PFSK-1 (cell line): ENCODE results near the gene PDE3A.

ENCODE experiments used
- FOXP2 ChIP-seq: optimal IDR thresholded peaks from 2 replicates; pipeline ENCODE3; 2011; ENCODE audit warnings: borderline replicate concordance, control low read depth, inconsistent platforms; ENCODE audit not compliant: insufficient read depth; ENCODE audit errors: extremely low read length, extremely low read depth
- POLR2AphosphoS5 ChIP-seq: IDR thresholded peaks from 2 replicates; pipeline ENCODE4 v1.6.1; 2012; ENCODE audit warnings: low read depth, mild to moderate bottlenecking, control low read depth, low read length, moderate library complexity
- SIN3A ChIP-seq: IDR thresholded peaks from 2 replicates; pipeline ENCODE4 v1.6.1; 2012; ENCODE audit warnings: mild to moderate bottlenecking, low read length, moderate library complexity, borderline replicate concordance; ENCODE audit not compliant: insufficient read depth
- TAF1 ChIP-seq: IDR thresholded peaks from 2 replicates; pipeline ENCODE4 v1.6.1; 2012; ENCODE audit warnings: low read length, control low read depth, borderline replicate concordance; ENCODE audit not compliant: insufficient read depth
- TF ChIP-seq, protein P1 (sequence below), 2 experiments: IDR thresholded peaks; 2 replicates each; pipeline versions ENCODE4 v1.6.1 to v1.8.0; 2011 to 2012; ENCODE audit warnings: low read depth in 2 of 2, low read length in 2 of 2, control low read depth in 1 of 2, inconsistent platforms in 1 of 2, mild to moderate bottlenecking in 1 of 2, moderate library complexity in 1 of 2; ENCODE audit not compliant: insufficient read depth in 1 of 2

Gene PDE3A

DNA sequence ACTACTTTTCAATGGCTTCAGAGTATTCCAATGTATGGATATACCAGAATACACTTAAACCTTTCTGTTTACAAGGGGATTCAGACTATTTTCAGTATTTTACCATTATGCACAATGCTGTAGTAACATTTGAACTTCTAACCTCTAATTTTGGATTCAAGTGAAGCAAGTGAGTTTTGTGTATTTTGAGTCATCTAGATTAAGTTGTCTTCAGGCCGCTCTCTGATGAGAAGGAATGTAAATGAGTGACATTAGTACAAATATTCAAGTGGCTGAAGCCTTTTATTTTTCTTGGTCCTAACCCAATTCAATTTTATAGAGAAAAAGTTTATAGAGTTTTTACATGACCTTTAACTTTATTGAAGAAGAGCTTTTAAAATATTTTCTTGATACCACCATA, 125.6 kb downstream of the PDE3A start:
- TF ChIP-seq TAF1: no peak
- TF ChIP-seq SIN3A: no peak
- no peak for TF ChIP-seq POLR2AphosphoS5
- TF ChIP-seq, protein P1, sequence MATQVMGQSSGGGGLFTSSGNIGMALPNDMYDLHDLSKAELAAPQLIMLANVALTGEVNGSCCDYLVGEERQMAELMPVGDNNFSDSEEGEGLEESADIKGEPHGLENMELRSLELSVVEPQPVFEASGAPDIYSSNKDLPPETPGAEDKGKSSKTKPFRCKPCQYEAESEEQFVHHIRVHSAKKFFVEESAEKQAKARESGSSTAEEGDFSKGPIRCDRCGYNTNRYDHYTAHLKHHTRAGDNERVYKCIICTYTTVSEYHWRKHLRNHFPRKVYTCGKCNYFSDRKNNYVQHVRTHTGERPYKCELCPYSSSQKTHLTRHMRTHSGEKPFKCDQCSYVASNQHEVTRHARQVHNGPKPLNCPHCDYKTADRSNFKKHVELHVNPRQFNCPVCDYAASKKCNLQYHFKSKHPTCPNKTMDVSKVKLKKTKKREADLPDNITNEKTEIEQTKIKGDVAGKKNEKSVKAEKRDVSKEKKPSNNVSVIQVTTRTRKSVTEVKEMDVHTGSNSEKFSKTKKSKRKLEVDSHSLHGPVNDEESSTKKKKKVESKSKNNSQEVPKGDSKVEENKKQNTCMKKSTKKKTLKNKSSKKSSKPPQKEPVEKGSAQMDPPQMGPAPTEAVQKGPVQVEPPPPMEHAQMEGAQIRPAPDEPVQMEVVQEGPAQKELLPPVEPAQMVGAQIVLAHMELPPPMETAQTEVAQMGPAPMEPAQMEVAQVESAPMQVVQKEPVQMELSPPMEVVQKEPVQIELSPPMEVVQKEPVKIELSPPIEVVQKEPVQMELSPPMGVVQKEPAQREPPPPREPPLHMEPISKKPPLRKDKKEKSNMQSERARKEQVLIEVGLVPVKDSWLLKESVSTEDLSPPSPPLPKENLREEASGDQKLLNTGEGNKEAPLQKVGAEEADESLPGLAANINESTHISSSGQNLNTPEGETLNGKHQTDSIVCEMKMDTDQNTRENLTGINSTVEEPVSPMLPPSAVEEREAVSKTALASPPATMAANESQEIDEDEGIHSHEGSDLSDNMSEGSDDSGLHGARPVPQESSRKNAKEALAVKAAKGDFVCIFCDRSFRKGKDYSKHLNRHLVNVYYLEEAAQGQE (IDR thresholded peaks at IDR 0.05; ENCODE audit: insufficient read depth in 1 of 2, low read depth in 2 of 2, low read length in 2 of 2): no peak
- no peak for TF ChIP-seq FOXP2

GRCh38 chr12:20494851-20495250, 126.5 kb downstream of the PDE3A start:
- TF ChIP-seq SIN3A: no peak
- TF ChIP-seq, protein P1 (IDR thresholded peaks at IDR 0.05; ENCODE audit: insufficient read depth in 1 of 2, low read depth in 2 of 2, low read length in 2 of 2): no peak
- no peak for TF ChIP-seq FOXP2
- TF ChIP-seq TAF1: no peak
- no peak for TF ChIP-seq POLR2AphosphoS5

GRCh38 chr12:20495997-20496396, 127.7 kb downstream of the PDE3A start:
- no peak for TF ChIP-seq FOXP2
- no peak for TF ChIP-seq POLR2AphosphoS5
- no peak for TF ChIP-seq SIN3A
- TF ChIP-seq, protein P1 (IDR thresholded peaks at IDR 0.05; ENCODE audit: insufficient read depth in 1 of 2, low read depth in 2 of 2, low read length in 2 of 2): no peak
- TF ChIP-seq TAF1: no peak

DNA sequence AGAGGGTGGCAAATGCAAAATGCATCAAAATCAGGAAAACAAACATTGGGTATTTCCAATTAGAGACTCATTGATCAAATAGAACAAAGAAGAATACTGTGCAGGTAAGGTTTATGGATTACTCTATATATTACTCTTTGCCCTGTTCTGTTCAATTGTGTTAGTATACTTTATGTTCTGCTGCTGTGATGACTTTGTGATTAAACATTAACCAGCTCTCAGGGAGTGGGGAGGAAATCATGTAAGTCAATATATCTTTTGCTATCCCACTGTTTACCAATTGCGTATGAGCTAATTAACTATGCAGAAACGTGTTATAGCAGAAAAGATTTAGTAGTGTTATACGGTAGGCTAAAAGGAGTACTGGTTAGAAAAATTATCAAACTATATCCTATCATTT, 129.4 kb downstream of the PDE3A start:
- no peak for TF ChIP-seq POLR2AphosphoS5
- no peak for TF ChIP-seq TAF1
- TF ChIP-seq, protein P1 (IDR thresholded peaks at IDR 0.05; ENCODE audit: insufficient read depth in 1 of 2, low read depth in 2 of 2, low read length in 2 of 2): no peak
- no peak for TF ChIP-seq FOXP2
- no peak for TF ChIP-seq SIN3A

DNA sequence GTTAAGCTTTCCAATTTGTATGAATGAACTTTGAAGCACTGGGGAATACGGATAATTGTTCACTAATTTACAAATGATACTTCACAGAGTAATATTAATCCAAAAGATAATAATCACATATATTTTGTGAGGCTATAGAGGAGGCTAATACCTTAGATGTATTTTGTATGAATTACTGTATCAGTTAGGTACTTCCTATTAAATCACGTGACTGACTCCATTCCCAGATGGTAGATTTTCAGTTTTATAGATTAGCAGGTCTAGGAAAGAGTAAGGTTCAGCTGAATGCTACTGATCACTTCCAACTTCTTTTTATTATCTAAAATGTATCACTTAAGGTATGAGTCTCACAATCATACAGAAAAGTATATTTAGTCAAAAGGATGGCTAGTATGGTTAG, 133.6 kb downstream of the PDE3A start:
- TF ChIP-seq POLR2AphosphoS5 (no peak), TAF1 (no peak), FOXP2 (no peak), SIN3A (no peak)
- TF ChIP-seq, protein P1 (IDR thresholded peaks at IDR 0.05; ENCODE audit: insufficient read depth in 1 of 2, low read depth in 2 of 2, low read length in 2 of 2): no peak
